HepG2 (cell line): ENCODE data around the gene LSM12. TPM values are rescaled to one million over a fixed set of nuclear protein-coding genes. Genes with fewer than 3 reads are reported as not detected.
A peak's percentile ranks its signal among the peaks of the same experiment; 100 is the strongest.

ENCODE experiments used
- ATF7 ChIP-seq, 2 experiments: fragments of 450-650 bp in 1 of 2; sonication (generic) in 1 of 2; formaldehyde crosslinking in 1 of 2; IDR thresholded peaks; 2 replicates each; pipeline versions ENCODE4 v1.4.0 to v1.6.1; 2016 to 2020; ENCODE audit warnings: antibody characterized with exemption in 1 of 2, mild to moderate bottlenecking in 1 of 2, missing genetic modification reagents in 1 of 2
- HDAC2 ChIP-seq: sonication (generic); formaldehyde crosslinking; IDR thresholded peaks from 2 replicates; pipeline ENCODE4 v1.4.0; 2020; ENCODE audit warnings: missing genetic modification reagents
- KLF6 ChIP-seq: IDR thresholded peaks from 2 replicates; pipeline ENCODE4 v1.8.0; 2016; ENCODE audit warnings: missing biosample characterization, missing genetic modification reagents
- NFATC3 ChIP-seq: sonication (generic); formaldehyde crosslinking; IDR thresholded peaks from 2 replicates; pipeline ENCODE4 v1.5.1; 2020; ENCODE audit warnings: mild to moderate bottlenecking, missing genetic modification reagents
- THYN1 ChIP-seq: sonication (generic); formaldehyde crosslinking; IDR thresholded peaks from 2 replicates; pipeline ENCODE4 v1.8.1; 2023; ENCODE audit warnings: low read depth, mild to moderate bottlenecking, moderate library complexity, missing genetic modification reagents, borderline replicate concordance
- U2AF2 ChIP-seq: fragments of 200-400 bp; formaldehyde crosslinking; IDR thresholded peaks from 2 replicates; pipeline ENCODE4 v1.6.1; 2017; ENCODE audit warnings: low read depth, mild to moderate bottlenecking, low read length
- WIZ ChIP-seq: sonication (generic); formaldehyde crosslinking; IDR thresholded peaks from 2 replicates; pipeline ENCODE4 v1.5.1; 2020; ENCODE audit warnings: mild to moderate bottlenecking, missing genetic modification reagents
- ZNF160 ChIP-seq: sonication (generic); formaldehyde crosslinking; IDR thresholded peaks from 2 replicates; pipeline ENCODE4 v1.8.0; 2022; ENCODE audit warnings: mild to moderate bottlenecking, inconsistent platforms, missing genetic modification reagents
- ZNF224 ChIP-seq: sonication (generic); formaldehyde crosslinking; IDR thresholded peaks from 2 replicates; pipeline ENCODE4 v1.5.0; 2020; ENCODE audit warnings: mild to moderate bottlenecking, missing genetic modification reagents
- ZNF263 ChIP-seq: sonication (generic); formaldehyde crosslinking; IDR thresholded peaks from 2 replicates; pipeline ENCODE4 v1.4.0; 2020; ENCODE audit warnings: missing genetic modification reagents
- ZNF737 ChIP-seq: sonication (generic); formaldehyde crosslinking; IDR thresholded peaks from 2 replicates; pipeline ENCODE4 v1.5.0; 2020; ENCODE audit warnings: missing genetic modification reagents, mild to moderate bottlenecking, borderline replicate concordance
- polyA plus RNA-seq, 8 experiments: library from polyadenylated mRNA; depleted of rRNA in 3 of 8; stranded (reverse) in 7 of 8; unstranded in 1 of 8; fragments of >200 nt; fragmentation: Illumina TruSeq in 4 of 8; extraction: Trizol in 4 of 8; gene quantifications; 2 replicates each; pipeline versions ENCODE4 v1.2.1 to v1.2.3, GENCODE V29; 2011 to 2016; ENCODE audit warnings: low read depth in 4 of 8, missing spikeins in 1 of 8, mixed read lengths in 1 of 8; ENCODE audit not compliant: insufficient read depth in 1 of 8
- total RNA-seq, 5 experiments: library from RNA; depleted of rRNA; stranded (reverse); fragments of >200 nt; fragmentation: Illumina TruSeq; extraction: Trizol; gene quantifications; 2 replicates each; pipeline ENCODE4 v1.2.3, GENCODE V29; 2016; ENCODE audit warnings: low read depth in 1 of 5
- TF ChIP-seq, protein P1 (sequence below): sonication (generic); formaldehyde crosslinking; IDR thresholded peaks from 2 replicates; pipeline ENCODE4 v1.4.0; 2020; ENCODE audit warnings: missing genetic modification reagents; ENCODE audit errors: not compliant biosample characterization
- TF ChIP-seq, protein P2 (sequence below), 2 experiments: sonication (generic) in 1 of 2; formaldehyde crosslinking in 1 of 2; IDR thresholded peaks; 2 replicates each; pipeline versions ENCODE4 v1.5.1 to v1.6.1; 2011 to 2020; ENCODE audit warnings: borderline replicate concordance in 1 of 2, low read depth in 1 of 2, low read length in 1 of 2, mild to moderate bottlenecking in 1 of 2, missing genetic modification reagents in 1 of 2, moderate library complexity in 1 of 2
- TF ChIP-seq, protein P3 (sequence below): sonication (generic); formaldehyde crosslinking; IDR thresholded peaks from 2 replicates; pipeline ENCODE4 v1.8.1; 2023; ENCODE audit warnings: mild to moderate bottlenecking, missing genetic modification reagents, borderline replicate concordance
- TF ChIP-seq, protein P4 (sequence below): sonication (generic); formaldehyde crosslinking; IDR thresholded peaks from 2 replicates; pipeline ENCODE4 v1.4.0; 2020; ENCODE audit warnings: missing genetic modification reagents
- TF ChIP-seq, protein P5 (sequence below): sonication (generic); formaldehyde crosslinking; IDR thresholded peaks from 2 replicates; pipeline ENCODE4 v1.4.0; 2020; ENCODE audit warnings: mild to moderate bottlenecking, missing genetic modification reagents
- TF ChIP-seq, protein P6 (sequence below): sonication (generic); formaldehyde crosslinking; IDR thresholded peaks from 2 replicates; pipeline ENCODE4 v1.5.0; 2020; ENCODE audit warnings: mild to moderate bottlenecking, missing genetic modification reagents
- TF ChIP-seq, protein P7 (sequence below): sonication (generic); formaldehyde crosslinking; IDR thresholded peaks from 2 replicates; pipeline ENCODE4 v1.8.0; 2022; ENCODE audit warnings: mild to moderate bottlenecking, missing genetic modification reagents, borderline replicate concordance

Gene LSM12
- total and polyA plus RNA-seq, 2 of the 13 experiments (the other 11 are each of a cell fraction or from before 2014, with no cell fraction given) = 52.8 to 55.7 TPM

DNA sequence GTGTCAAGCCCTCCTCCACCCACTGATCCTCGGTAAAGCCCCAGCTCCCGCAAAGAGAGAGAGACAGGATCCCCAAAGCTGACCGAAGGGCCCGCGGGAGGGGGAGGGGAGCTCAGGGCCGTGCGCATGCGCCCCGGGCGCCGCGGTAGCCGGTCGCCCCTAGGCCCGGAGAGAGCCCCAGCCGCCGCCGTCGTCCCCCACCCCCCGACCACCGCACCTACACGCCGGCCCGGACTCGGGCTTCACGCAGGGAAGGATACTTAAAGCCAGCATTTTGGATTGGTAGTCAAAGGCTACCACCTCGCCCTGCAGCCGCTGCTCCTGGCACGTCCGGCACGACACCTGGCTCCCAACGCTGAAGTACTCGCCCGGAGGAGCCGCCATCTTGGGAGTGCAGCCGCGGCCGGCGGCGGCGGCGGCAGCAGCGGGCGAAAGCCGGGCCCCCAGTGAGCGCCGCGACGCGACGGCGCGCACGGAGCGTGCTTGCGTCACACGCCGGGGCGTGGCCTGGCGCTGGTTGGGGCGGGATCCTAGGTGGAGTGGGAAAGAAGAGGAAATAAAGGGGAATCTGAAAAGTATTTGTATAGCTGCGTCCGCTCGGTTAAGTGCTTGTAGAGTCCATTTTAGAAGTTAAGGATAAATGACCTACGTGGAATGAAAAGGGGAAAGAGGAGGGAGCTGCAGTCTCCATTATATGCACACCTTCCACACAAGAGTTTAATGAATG lies at the start of gene LSM12 (continued):
- TF ChIP-seq, protein P1, sequence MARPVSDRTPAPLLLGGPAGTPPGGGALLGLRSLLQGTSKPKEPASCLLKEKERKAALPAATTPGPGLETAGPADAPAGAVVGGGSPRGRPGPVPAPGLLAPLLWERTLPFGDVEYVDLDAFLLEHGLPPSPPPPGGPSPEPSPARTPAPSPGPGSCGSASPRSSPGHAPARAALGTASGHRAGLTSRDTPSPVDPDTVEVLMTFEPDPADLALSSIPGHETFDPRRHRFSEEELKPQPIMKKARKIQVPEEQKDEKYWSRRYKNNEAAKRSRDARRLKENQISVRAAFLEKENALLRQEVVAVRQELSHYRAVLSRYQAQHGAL = no peak
- TF ChIP-seq WIZ (CRISPR knock-in tag) (peak; percentile 65; the same call in 1 of the 2 replicates), U2AF2 (no peak), ZNF263 (CRISPR knock-in tag) (no peak), NFATC3 (CRISPR knock-in tag) (no peak), KLF6 (no peak), ATF7 (IDR thresholded peaks at IDR 0.05) (no peak), ATF7 (CRISPR knock-in tag; IDR thresholded peaks at IDR 0.05) (no peak; the same call in 1 of the 2 replicates), THYN1 (CRISPR knock-in tag) (no peak), HDAC2 (CRISPR knock-in tag) (no peak), ZNF160 (CRISPR knock-in tag) (no peak; the same call in 1 of the 2 replicates), ZNF224 (no peak), ZNF737 (CRISPR knock-in tag) (no peak)
- TF ChIP-seq, protein P2, sequence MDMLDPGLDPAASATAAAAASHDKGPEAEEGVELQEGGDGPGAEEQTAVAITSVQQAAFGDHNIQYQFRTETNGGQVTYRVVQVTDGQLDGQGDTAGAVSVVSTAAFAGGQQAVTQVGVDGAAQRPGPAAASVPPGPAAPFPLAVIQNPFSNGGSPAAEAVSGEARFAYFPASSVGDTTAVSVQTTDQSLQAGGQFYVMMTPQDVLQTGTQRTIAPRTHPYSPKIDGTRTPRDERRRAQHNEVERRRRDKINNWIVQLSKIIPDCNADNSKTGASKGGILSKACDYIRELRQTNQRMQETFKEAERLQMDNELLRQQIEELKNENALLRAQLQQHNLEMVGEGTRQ (IDR thresholded peaks at IDR 0.05; ENCODE audit: low read depth, low read length) = no peak
- TF ChIP-seq, protein P2 (CRISPR knock-in tag; IDR thresholded peaks at IDR 0.05; ENCODE audit: borderline replicate concordance) = no peak
- TF ChIP-seq, protein P3, sequence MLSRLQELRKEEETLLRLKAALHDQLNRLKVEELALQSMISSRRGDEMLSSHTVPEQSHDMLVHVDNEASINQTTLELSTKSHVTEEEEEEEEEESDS (CRISPR knock-in tag) = no peak
- TF ChIP-seq, protein P4, sequence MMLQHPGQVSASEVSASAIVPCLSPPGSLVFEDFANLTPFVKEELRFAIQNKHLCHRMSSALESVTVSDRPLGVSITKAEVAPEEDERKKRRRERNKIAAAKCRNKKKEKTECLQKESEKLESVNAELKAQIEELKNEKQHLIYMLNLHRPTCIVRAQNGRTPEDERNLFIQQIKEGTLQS (CRISPR knock-in tag) = no peak
- TF ChIP-seq, protein P5, sequence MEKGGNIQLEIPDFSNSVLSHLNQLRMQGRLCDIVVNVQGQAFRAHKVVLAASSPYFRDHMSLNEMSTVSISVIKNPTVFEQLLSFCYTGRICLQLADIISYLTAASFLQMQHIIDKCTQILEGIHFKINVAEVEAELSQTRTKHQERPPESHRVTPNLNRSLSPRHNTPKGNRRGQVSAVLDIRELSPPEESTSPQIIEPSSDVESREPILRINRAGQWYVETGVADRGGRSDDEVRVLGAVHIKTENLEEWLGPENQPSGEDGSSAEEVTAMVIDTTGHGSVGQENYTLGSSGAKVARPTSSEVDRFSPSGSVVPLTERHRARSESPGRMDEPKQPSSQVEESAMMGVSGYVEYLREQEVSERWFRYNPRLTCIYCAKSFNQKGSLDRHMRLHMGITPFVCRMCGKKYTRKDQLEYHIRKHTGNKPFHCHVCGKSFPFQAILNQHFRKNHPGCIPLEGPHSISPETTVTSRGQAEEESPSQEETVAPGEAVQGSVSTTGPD (CRISPR knock-in tag) = no peak
- TF ChIP-seq, protein P6, sequence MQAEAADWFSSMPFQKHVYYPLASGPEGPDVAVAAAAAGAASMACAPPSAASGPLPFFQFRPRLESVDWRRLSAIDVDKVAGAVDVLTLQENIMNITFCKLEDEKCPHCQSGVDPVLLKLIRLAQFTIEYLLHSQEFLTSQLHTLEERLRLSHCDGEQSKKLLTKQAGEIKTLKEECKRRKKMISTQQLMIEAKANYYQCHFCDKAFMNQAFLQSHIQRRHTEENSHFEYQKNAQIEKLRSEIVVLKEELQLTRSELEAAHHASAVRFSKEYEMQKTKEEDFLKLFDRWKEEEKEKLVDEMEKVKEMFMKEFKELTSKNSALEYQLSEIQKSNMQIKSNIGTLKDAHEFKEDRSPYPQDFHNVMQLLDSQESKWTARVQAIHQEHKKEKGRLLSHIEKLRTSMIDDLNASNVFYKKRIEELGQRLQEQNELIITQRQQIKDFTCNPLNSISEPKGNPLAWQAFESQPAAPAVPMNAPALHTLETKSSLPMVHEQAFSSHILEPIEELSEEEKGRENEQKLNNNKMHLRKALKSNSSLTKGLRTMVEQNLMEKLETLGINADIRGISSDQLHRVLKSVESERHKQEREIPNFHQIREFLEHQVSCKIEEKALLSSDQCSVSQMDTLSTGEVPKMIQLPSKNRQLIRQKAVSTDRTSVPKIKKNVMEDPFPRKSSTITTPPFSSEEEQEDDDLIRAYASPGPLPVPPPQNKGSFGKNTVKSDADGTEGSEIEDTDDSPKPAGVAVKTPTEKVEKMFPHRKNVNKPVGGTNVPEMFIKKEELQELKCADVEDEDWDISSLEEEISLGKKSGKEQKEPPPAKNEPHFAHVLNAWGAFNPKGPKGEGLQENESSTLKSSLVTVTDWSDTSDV = 0 out of 2 replicates have a peak, but pooled peaks have one; percentile 41
- TF ChIP-seq, protein P7, sequence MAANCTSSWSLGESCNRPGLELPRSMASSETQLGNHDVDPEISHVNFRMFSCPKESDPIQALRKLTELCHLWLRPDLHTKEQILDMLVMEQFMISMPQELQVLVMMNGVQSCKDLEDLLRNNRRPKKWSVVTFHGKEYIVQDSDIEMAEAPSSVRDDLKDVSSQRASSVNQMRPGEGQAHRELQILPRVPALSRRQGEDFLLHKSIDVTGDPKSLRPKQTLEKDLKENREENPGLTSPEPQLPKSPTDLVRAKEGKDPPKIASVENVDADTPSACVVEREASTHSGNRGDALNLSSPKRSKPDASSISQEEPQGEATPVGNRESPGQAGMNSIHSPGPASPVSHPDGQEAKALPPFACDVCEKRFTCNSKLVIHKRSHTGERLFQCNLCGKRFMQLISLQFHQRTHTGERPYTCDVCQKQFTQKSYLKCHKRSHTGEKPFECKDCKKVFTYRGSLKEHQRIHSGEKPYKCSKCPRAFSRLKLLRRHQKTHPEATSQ = no peak; the same call in 1 of the 2 replicates
